Sigmoid colon (tissue), 7 donors: Measurements from ENCODE around the gene PLXND1. TPM values are rescaled to one million over a fixed set of nuclear protein-coding genes. Genes with fewer than 3 reads are reported as not detected.
A peak's percentile ranks its signal among the peaks of the same experiment; 100 is the strongest.

Experiments
- DNase-seq: peaks from one replicate; pipeline ENCODE4 v3.0.0-alpha.2; 2019
- H3K27ac ChIP-seq, 4 donors: fragments of 200-600 bp; sonication (generic); one replicate each; pipeline ENCODE4 v1.5.1; 2016 to 2019; ENCODE audit warnings: mild to moderate bottlenecking in 1 of 4
- H3K27me3 ChIP-seq, 3 donors: fragments of 200-600 bp; sonication (generic); one replicate each; pipeline ENCODE4 v1.5.1; 2019; ENCODE audit warnings: mild to moderate bottlenecking in 1 of 3
- H3K36me3 ChIP-seq, 4 donors: fragments of 200-600 bp; sonication (generic); one replicate each; pipeline ENCODE4 v1.5.1; 2016 to 2019
- H3K4me1 ChIP-seq, 4 donors: fragments of 200-600 bp; sonication (generic); one replicate each; pipeline ENCODE4 v1.5.1; 2017 to 2019
- H3K4me3 ChIP-seq, 4 donors: fragments of 200-600 bp; sonication (generic); one replicate each; pipeline ENCODE4 v1.5.1; 2017 to 2019; ENCODE audit warnings: mild to moderate bottlenecking in 2 of 4, moderate library complexity in 1 of 4
- H3K9me3 ChIP-seq, 4 donors: fragments of 200-600 bp in 3 of 4; sonication (generic) in 3 of 4; one replicate each; pipeline versions ENCODE4 v1.5.1 to v1.6.1; 2013 to 2019
- CTCF ChIP-seq, 4 experiments: fragments of 450-650 bp in 3 of 4; fragments of 200-600 bp in 1 of 4; IDR thresholded peaks; one replicate each; pipeline ENCODE4 v1.5.1; 2016 to 2019; ENCODE audit warnings: antibody characterized with exemption in 4 of 4, mild to moderate bottlenecking in 3 of 4, moderate library complexity in 2 of 4
- EP300 ChIP-seq, 4 donors: sonication (generic); formaldehyde crosslinking; IDR thresholded peaks; one replicate each; pipeline ENCODE4 v1.6.1; 2017; ENCODE audit warnings: antibody characterized with exemption in 4 of 4
- POLR2A ChIP-seq, 2 donors: fragments of 450-650 bp; IDR thresholded peaks; one replicate each; pipeline ENCODE4 v1.6.1; 2016; ENCODE audit warnings: antibody characterized with exemption in 2 of 2, mild to moderate bottlenecking in 2 of 2, moderate library complexity in 2 of 2
- POLR2AphosphoS5 ChIP-seq, 4 donors: sonication (generic); formaldehyde crosslinking; IDR thresholded peaks; one replicate each; pipeline ENCODE4 v1.6.1; 2017; ENCODE audit warnings: antibody characterized with exemption in 4 of 4
- WGBS, 2 donors: extraction: QIAGEN DNeasy Blood & Tissue Kit; methylation state at CpG; one replicate each; pipeline ENCODE4 v1.1.7; 2013; 5-methylcytosine and 5-hydroxymethylcytosine counted together
- intact Hi-C: fragments of 100-400 bp; cut with DNase I; formaldehyde crosslinking; loops from one replicate; pipeline ENCODE4 v1.15.1; 2023
- polyA plus RNA-seq, 3 donors: library from polyadenylated mRNA; stranded (reverse); fragments of 200-250 nt; gene quantifications; one replicate each; pipeline ENCODE4 v1.2.3, GENCODE V29; 2013
- total RNA-seq, 4 donors: library from RNA; depleted of rRNA; stranded (reverse); fragments of >200 nt; gene quantifications; one replicate each; pipeline ENCODE4 v1.1.0, GENCODE V29; 2016
- donor health status: healthy with polysubstance abuse.
- donor health status: Bipolar disorder and iron deficiency.
- donor health status: healthy.

PLXND1 gene
- total and polyA plus RNA-seq, 7 donors = 9.6 to 77.0 (median 42.0) TPM

GRCh38 chr3:129619726-129620162 is 13.3 kb upstream of the PLXND1 start:
- Histone ChIP-seq H3K4me3 (no peak overlapping the region), H3K27me3 (no peaks in the 10 kb centered on the region), H3K27ac (peak overlapping the region in 2 of 4 donors; percentile 25 to 63), H3K4me1 (peaks cover 0 to 35% (median 22%) of the 10 kb centered on the region in 4 donors), H3K36me3 (no peaks in the 10 kb centered on the region), H3K9me3 (no peaks in the 10 kb centered on the region)
- 85 to 94% methylated on average over 6 of the region's 6 CpGs for WGBS, 2 donors
- DNase-seq = no peak
- intact Hi-C loops = loop anchor here (10.0 kb wide), 1 partner anchor 385 kb away; no protein-coding TSS in a partner anchor
- TF ChIP-seq EP300 (IDR thresholded peaks at IDR 0.05) = no peak
- TF ChIP-seq POLR2AphosphoS5 (IDR thresholded peaks at IDR 0.05) = no peak
- no peak for TF ChIP-seq POLR2A (IDR thresholded peaks at IDR 0.05)
- no peak for TF ChIP-seq CTCF (IDR thresholded peaks at IDR 0.05)

DNA sequence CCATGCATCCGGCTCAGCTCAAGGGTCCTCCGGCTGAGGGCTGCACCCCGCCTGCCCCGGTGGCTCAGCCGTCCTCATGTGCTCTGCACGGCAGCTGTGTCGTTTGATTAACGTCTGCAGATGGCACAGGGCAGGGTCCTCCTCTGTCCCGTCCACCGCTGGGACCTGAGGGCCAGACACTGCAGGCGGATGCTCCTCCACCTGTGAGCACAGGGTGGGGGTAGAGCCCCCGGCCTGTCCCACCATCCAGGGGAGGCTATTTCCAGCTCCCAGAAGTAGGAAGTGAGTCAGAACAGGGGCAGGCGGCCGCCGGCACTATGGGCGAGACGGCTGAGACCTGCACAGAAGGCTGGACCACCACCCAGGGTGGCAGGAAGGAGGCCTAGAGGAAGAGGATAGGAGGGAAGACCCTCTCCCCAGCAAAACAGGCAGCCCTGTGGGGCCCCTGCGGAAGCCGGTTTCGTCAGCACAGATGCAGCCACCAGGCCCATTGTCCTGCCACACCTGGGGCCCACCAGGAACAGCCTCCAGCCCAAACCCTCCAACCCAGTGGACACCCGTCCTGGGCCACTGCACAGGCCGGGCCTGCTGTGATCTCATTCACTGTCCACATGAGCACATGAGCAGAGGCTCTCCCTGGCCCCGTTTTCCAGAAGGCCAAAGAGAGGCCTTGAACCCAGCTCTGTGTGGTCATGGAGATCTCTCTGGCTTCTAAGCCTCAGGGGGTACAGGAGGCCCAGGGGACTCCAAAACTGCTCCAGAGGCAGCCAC is 12.6 kb upstream of the PLXND1 start:
- intact Hi-C loops = no loop called here
- TF ChIP-seq POLR2AphosphoS5 (IDR thresholded peaks at IDR 0.05) = no peak
- TF ChIP-seq CTCF (IDR thresholded peaks at IDR 0.05) = no peak
- TF ChIP-seq EP300 (IDR thresholded peaks at IDR 0.05) = no peak
- TF ChIP-seq POLR2A (IDR thresholded peaks at IDR 0.05) = no peak
- Histone ChIP-seq H3K4me3 (no peak overlapping the region), H3K27ac (peak overlapping the region in 3 of 4 donors; percentile 44 to 63 (median 57)), H3K27me3 (no peaks in the 10 kb centered on the region), H3K9me3 (no peaks in the 10 kb centered on the region), H3K4me1 (peaks cover 0 to 28% (median 18%) of the 10 kb centered on the region in 4 donors), H3K36me3 (no peaks in the 10 kb centered on the region)
- 70 to 84% methylated on average over 23 of the region's 23 CpGs for WGBS, 2 donors
- no peak for DNase-seq

DNA sequence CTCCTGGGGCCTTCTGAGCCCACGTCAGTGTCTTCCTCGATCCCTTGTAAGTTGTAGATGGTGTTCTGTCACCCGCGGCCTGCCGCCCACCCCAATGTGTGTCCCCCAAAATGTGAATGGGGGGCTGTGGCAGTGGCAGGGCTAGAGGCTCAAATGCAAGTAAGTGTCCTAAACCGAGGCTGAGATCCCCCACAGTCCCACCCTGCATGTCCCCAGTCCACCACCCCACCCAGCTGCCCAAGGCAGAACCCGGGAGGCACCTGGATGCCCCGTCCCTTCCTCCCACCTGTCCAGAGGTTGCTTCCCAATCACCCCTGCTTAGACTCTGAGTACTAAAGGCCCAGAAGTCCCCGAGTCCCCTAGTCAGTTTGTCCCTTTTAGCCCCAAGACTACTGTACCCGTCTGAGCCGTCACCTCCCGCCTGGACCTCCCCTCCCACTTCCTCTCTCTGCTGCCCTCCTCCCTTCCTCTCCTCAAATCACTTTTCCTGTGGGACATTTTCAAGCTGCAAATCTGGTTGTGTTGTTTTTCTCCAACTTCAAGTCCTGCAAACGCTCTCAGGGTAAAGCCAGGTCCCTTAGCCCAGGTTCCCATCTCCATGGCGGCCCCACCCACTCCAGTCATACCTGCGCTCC is 11.8 kb upstream of the PLXND1 start:
- Histone ChIP-seq H3K9me3 (no peaks in the 10 kb centered on the region), H3K27me3 (no peaks in the 10 kb centered on the region), H3K27ac (peak overlapping the region in 3 of 4 donors; percentile 44 to 63 (median 57)), H3K36me3 (no peaks in the 10 kb centered on the region), H3K4me3 (no peak overlapping the region), H3K4me1 (peaks cover 0 to 21% (median 11%) of the 10 kb centered on the region in 4 donors)
- peak; percentile 63 for DNase-seq
- WGBS, 2 donors = 72 to 82% methylated on average over 15 of the region's 15 CpGs
- no peak for TF ChIP-seq POLR2A (IDR thresholded peaks at IDR 0.05)
- TF ChIP-seq CTCF (IDR thresholded peaks at IDR 0.05) = no peak
- no peak for TF ChIP-seq POLR2AphosphoS5 (IDR thresholded peaks at IDR 0.05)
- no peak for TF ChIP-seq EP300 (IDR thresholded peaks at IDR 0.05)
- intact Hi-C loops = no loop called here

DNA sequence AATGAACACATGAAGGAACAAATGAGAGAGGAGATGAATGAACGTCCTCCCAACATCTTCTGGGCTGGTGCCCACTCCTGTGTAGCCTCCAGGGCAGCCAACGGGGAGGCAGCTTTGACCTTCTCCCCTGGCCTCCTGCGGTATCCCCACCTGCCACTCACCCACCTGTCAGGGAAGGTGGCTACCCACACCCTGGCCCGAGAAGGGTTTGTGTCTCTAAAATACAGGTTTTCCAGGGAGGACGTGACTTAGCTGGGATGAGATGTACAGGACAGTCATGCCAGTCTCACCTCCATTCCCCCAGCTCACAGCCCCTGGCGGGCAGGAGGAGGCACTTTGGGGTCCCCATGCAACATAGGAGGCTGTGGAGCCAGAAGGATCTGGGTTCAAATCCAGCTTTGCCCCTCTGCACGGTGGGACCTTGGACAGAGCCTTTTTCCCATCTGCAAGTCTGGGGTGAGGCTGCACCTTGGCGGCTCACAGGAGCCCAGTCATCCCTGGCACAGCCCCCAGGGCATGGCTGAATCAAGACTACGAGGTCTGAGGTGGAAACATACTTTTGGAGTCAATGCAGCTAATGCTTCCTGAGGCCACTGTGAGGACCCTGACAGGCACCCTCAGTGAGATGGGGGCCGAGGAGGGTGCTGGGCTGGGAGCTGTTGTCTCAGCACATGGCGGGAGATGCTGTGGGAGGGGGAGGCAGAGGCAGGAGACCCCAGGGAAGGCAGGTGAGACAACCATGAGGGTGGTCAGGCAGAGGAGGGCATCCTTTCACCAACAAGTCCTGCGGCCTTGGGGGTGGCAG is 11.1 kb upstream of the PLXND1 start:
- intact Hi-C loops = no loop called here
- no peak for TF ChIP-seq POLR2AphosphoS5 (IDR thresholded peaks at IDR 0.05)
- no peak for TF ChIP-seq CTCF (IDR thresholded peaks at IDR 0.05)
- no peak for TF ChIP-seq POLR2A (IDR thresholded peaks at IDR 0.05)
- TF ChIP-seq EP300 (IDR thresholded peaks at IDR 0.05) = no peak
- no peaks in the 10 kb centered on the region for H3K27me3 ChIP-seq
- H3K4me1 ChIP-seq = peaks cover 0 to 14% (median 7%) of the 10 kb centered on the region in 4 donors
- peak overlapping the region in 2 of 4 donors; percentile 7 to 57 for H3K27ac ChIP-seq
- H3K4me3 ChIP-seq = no peak overlapping the region
- no peaks in the 10 kb centered on the region for H3K36me3 ChIP-seq
- 84 to 92% methylated on average over 12 of the region's 12 CpGs for WGBS, 2 donors
- H3K9me3 ChIP-seq = no peaks in the 10 kb centered on the region
- peak; percentile 55 for DNase-seq
